Ascending aorta (tissue), 2 donors: Measurements from ENCODE around the gene KNDC1. TPM values are rescaled to one million over a fixed set of nuclear protein-coding genes. Genes with fewer than 3 reads are reported as not detected.

ENCODE experiments used
- DNase-seq, 2 donors: peaks; one replicate each; pipeline ENCODE4 v3.0.0-alpha.2; 2019; ENCODE audit warnings: low spot score in 2 of 2
- H3K27ac ChIP-seq, 2 donors: fragments of 200-600 bp; sonication (generic); one replicate each; pipeline ENCODE4 v1.5.1; 2016 to 2017; ENCODE audit warnings: mild to moderate bottlenecking in 1 of 2
- H3K27me3 ChIP-seq: fragments of 200-600 bp; sonication (generic); one replicate; pipeline ENCODE4 v1.5.1; 2017
- H3K36me3 ChIP-seq, 2 donors: fragments of 200-600 bp; sonication (generic); one replicate each; pipeline ENCODE4 v1.5.1; 2016
- H3K4me1 ChIP-seq, 2 donors: fragments of 200-600 bp; sonication (generic); one replicate each; pipeline ENCODE4 v1.5.1; 2016 to 2017; ENCODE audit warnings: mild to moderate bottlenecking in 1 of 2
- H3K4me3 ChIP-seq, 2 donors: fragments of 200-600 bp; sonication (generic); one replicate each; pipeline ENCODE4 v1.5.1; 2016 to 2017; ENCODE audit warnings: mild to moderate bottlenecking in 1 of 2
- H3K9me3 ChIP-seq, 2 donors: fragments of 200-600 bp; sonication (generic); one replicate each; pipeline ENCODE4 v1.5.1; 2016
- CTCF ChIP-seq, 3 experiments: fragments of 200-600 bp in 2 of 3; fragments of 450-650 bp in 1 of 3; sonication (generic) in 2 of 3; IDR thresholded peaks; one replicate each; pipeline ENCODE4 v1.5.1; 2016 to 2019; ENCODE audit warnings: antibody characterized with exemption in 3 of 3, mild to moderate bottlenecking in 1 of 3, moderate library complexity in 1 of 3
- intact Hi-C: fragments of 100-400 bp; cut with DNase I; formaldehyde crosslinking; loops from one replicate; pipeline ENCODE4 v1.15.1; 2023
- total RNA-seq: library from RNA; depleted of rRNA; stranded (reverse); fragments of >200 nt; gene quantifications from one replicate; pipeline ENCODE4 v1.1.0, GENCODE V29; 2016

KNDC1 gene
- total RNA-seq, 1 donor from 2014 or later: 0.21 TPM

GRCh38 chr10:133128126-133129070, 31.6 kb upstream of the KNDC1 start:
- intact Hi-C loops: no loop called here
- Histone ChIP-seq H3K27ac (no peak overlapping the region), H3K36me3 (no peaks in the 10 kb centered on the region), H3K4me1 (no peaks in the 10 kb centered on the region), H3K4me3 (no peak overlapping the region), H3K9me3 (no peaks in the 10 kb centered on the region), H3K27me3 (no peaks in the 10 kb centered on the region)
- TF ChIP-seq CTCF (IDR thresholded peaks at IDR 0.05): no peak
- DNase-seq: no peak

GRCh38 chr10:133129071-133129858, 30.8 kb upstream of the KNDC1 start:
- intact Hi-C loops: no loop called here
- Histone ChIP-seq H3K4me3 (no peak overlapping the region), H3K4me1 (no peaks in the 10 kb centered on the region), H3K9me3 (no peaks in the 10 kb centered on the region), H3K27me3 (no peaks in the 10 kb centered on the region), H3K36me3 (no peaks in the 10 kb centered on the region), H3K27ac (no peak overlapping the region)
- no peak for DNase-seq
- TF ChIP-seq CTCF (IDR thresholded peaks at IDR 0.05): no peak

GRCh38 chr10:133129859-133130495, 30.0 kb upstream of the KNDC1 start:
- H3K9me3 ChIP-seq: no peaks in the 10 kb centered on the region
- intact Hi-C loops: no loop called here
- H3K36me3 ChIP-seq: no peaks in the 10 kb centered on the region
- no peaks in the 10 kb centered on the region for H3K27me3 ChIP-seq
- DNase-seq: no peak
- no peak overlapping the region for H3K4me3 ChIP-seq
- H3K27ac ChIP-seq: no peak overlapping the region
- H3K4me1 ChIP-seq: no peaks in the 10 kb centered on the region
- no peak for TF ChIP-seq CTCF (IDR thresholded peaks at IDR 0.05)

- H3K9me3 ChIP-seq: no peaks in the 10 kb centered on the region
- no peak overlapping the region for H3K4me3 ChIP-seq
- H3K36me3 ChIP-seq: no peaks in the 10 kb centered on the region
- no peaks in the 10 kb centered on the region for H3K4me1 ChIP-seq
- DNase-seq: no peak
- intact Hi-C loops: no loop called here
- TF ChIP-seq CTCF (IDR thresholded peaks at IDR 0.05): no peak
- H3K27me3 ChIP-seq: no peaks in the 10 kb centered on the region
- no peak overlapping the region for H3K27ac ChIP-seq
Measured at GRCh38 chr10:133130602-133131001, 29.4 kb upstream of the KNDC1 start.

- no peak for TF ChIP-seq CTCF (IDR thresholded peaks at IDR 0.05)
- no peak for DNase-seq
- intact Hi-C loops: no loop called here
- Histone ChIP-seq H3K9me3 (no peaks in the 10 kb centered on the region), H3K27me3 (no peaks in the 10 kb centered on the region), H3K4me1 (no peaks in the 10 kb centered on the region), H3K36me3 (no peaks in the 10 kb centered on the region), H3K27ac (no peak overlapping the region), H3K4me3 (no peak overlapping the region)
Measured at GRCh38 chr10:133131053-133131452, 29.0 kb upstream of the KNDC1 start.
